ENCODE measurements around the gene WSCD1.

WSCD1 gene

DNA sequence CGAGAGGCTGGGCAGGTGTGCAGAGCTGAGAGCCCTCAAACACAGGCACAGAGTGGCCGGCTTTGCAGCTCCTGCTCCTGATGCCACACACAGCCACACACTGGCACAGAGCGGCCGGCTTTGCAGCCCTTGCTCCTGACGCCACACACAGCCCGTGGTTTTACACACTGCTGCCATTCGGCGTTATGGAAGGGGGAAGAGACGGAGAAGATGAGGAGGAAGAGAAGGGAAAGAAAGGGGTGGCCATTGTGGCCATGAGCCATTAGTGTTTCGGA is 26.8 kb downstream of the WSCD1 start:
- no peak for TF ChIP-seq CTCF (IDR thresholded peaks at IDR 0.05; ENCODE audit: insufficient read depth, low read depth, low read length, missing control alignments)
- H3K4me3 ChIP-seq (ENCODE audit: low read length), result no peak overlapping the region
- DNase-seq (ENCODE audit: low read depth), result no peak

- no peak for TF ChIP-seq CTCF (IDR thresholded peaks at IDR 0.05; ENCODE audit: insufficient read depth, low read depth, low read length, missing control alignments)
- no peak for DNase-seq (ENCODE audit: low read depth)
- H3K4me3 ChIP-seq (ENCODE audit: low read length), result no peak overlapping the region
Observed at GRCh38 chr17:6098050-6098822, 28.1 kb downstream of the WSCD1 start.

GRCh38 chr17:6098823-6099180 is 28.6 kb downstream of the WSCD1 start:
- TF ChIP-seq CTCF (IDR thresholded peaks at IDR 0.05; ENCODE audit: insufficient read depth, low read depth, low read length, missing control alignments), result no peak
- no peak for DNase-seq (ENCODE audit: low read depth)
- no peak overlapping the region for H3K4me3 ChIP-seq (ENCODE audit: low read length)

DNA sequence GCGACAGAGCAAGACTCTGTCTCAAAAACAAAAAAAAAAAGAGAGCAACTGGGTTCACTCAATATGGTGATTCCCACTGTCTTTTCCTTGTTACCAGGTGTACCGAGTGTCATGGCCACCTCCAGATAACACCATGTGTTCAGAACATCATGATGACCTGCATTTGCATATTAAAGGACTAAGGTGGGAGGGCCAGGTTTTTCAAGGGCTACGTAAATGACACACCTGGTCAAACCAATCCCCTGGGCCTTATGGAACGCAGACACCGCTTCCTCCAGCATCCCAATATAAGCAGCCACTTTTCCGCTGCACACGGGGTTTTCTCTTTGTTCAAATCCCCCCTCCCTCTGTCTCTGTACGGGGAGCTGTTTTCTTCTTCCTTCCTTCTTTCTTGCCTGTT is 29.3 kb downstream of the WSCD1 start:
- TF ChIP-seq CTCF (IDR thresholded peaks at IDR 0.05; ENCODE audit: insufficient read depth, low read depth, low read length, missing control alignments), result no peak
- H3K4me3 ChIP-seq (ENCODE audit: low read length), result no peak overlapping the region
- DNase-seq (ENCODE audit: low read depth), result no peak

DNA sequence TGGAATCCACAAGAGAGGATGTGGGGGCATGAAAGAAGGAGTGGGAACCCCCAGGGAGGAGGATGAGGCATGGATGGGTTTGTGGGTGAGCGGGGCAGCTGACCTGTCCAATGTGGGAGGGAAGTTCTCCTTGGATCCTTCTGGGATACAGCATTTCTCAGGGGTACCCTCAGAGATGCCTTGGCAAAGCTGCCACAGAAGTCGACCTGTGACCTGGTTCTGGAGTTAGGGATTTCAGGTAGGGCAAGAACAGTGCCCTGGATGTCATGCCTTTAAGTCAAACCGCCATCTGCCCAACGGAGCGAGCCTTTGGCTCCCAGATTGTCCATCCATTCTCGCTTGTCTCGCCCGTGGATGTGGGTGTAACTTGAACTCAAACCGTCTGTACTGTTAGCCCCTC is 30.0 kb downstream of the WSCD1 start:
- no peak for TF ChIP-seq CTCF (IDR thresholded peaks at IDR 0.05; ENCODE audit: insufficient read depth, low read depth, low read length, missing control alignments)
- no peak overlapping the region for H3K4me3 ChIP-seq (ENCODE audit: low read length)
- DNase-seq (ENCODE audit: low read depth), result no peak

- DNase-seq (ENCODE audit: low read depth), result no peak
- no peak for TF ChIP-seq CTCF (IDR thresholded peaks at IDR 0.05; ENCODE audit: insufficient read depth, low read depth, low read length, missing control alignments)
- no peak overlapping the region for H3K4me3 ChIP-seq (ENCODE audit: low read length)
Observed at GRCh38 chr17:6100891-6101500, 30.8 kb downstream of the WSCD1 start.

- DNase-seq (ENCODE audit: low read depth), result no peak
- H3K4me3 ChIP-seq (ENCODE audit: low read length), result no peak overlapping the region
- no peak for TF ChIP-seq CTCF (IDR thresholded peaks at IDR 0.05; ENCODE audit: insufficient read depth, low read depth, low read length, missing control alignments)
Observed at GRCh38 chr17:6101706-6102105, 31.5 kb downstream of the WSCD1 start.
